Thyroid gland (tissue), 4 donors: ENCODE results near the gene CALU. TPM values are rescaled to one million over a fixed set of nuclear protein-coding genes. Genes with fewer than 3 reads are reported as not detected.

Source experiments
- DNase-seq, 2 donors: peaks; one replicate each; pipeline ENCODE4 v3.0.0-alpha.2; 2019
- H3K27ac ChIP-seq, 3 donors: fragments of 200-600 bp; sonication (generic); 1 replicate in 2 of 3; 2 replicates in 1 of 3; pipeline ENCODE4 v1.5.1; 2016 to 2019; ENCODE audit warnings: mild to moderate bottlenecking in 1 of 3, moderate library complexity in 1 of 3
- H3K27me3 ChIP-seq: fragments of 200-600 bp; sonication (generic); one replicate; pipeline ENCODE4 v1.5.1; 2019
- H3K36me3 ChIP-seq, 2 donors: fragments of 200-600 bp; sonication (generic); one replicate each; pipeline ENCODE4 v1.5.1; 2016 to 2019
- H3K4me1 ChIP-seq, 2 donors: fragments of 200-600 bp; sonication (generic); one replicate each; pipeline ENCODE4 v1.5.1; 2017 to 2019
- H3K4me3 ChIP-seq, 3 donors: fragments of 200-600 bp; sonication (generic); replicated peaks in 1 of 3; 1 replicate in 2 of 3; 2 replicates in 1 of 3; pipeline ENCODE4 v1.5.1; 2016; ENCODE audit warnings: mild to moderate bottlenecking in 1 of 3
- H3K9me3 ChIP-seq: fragments of 200-600 bp; sonication (generic); one replicate; pipeline ENCODE4 v1.5.1; 2017
- CTCF ChIP-seq, 6 experiments: fragments of 200-600 bp in 3 of 6; fragments of 450-650 bp in 3 of 6; sonication (generic) in 3 of 6; IDR thresholded peaks; one replicate each; pipeline ENCODE4 v1.5.1; 2016 to 2019; ENCODE audit warnings: antibody characterized with exemption in 6 of 6, mild to moderate bottlenecking in 2 of 6, inconsistent platforms in 1 of 6, moderate library complexity in 1 of 6
- POLR2A ChIP-seq, 2 donors: fragments of 450-650 bp; IDR thresholded peaks; one replicate each; pipeline ENCODE4 v1.6.1; 2017; ENCODE audit warnings: antibody characterized with exemption in 2 of 2, mild to moderate bottlenecking in 2 of 2, moderate library complexity in 1 of 2
- WGBS, 2 donors: methylation state at CpG; one replicate each; pipeline ENCODE4 v1.1.5; 2017; 5-methylcytosine and 5-hydroxymethylcytosine counted together
- intact Hi-C: fragments of 100-400 bp; cut with DNase I; formaldehyde crosslinking; loops from one replicate; pipeline ENCODE4 v1.15.1; 2023
- total RNA-seq, 4 donors: library from RNA; depleted of rRNA; stranded (reverse); fragments of >200 nt; gene quantifications; one replicate each; pipeline ENCODE4 v1.2.3, GENCODE V29; 2016

The CALU gene
- total RNA-seq, 4 donors from 2014 or later: 115 to 143 (median 132) TPM

GRCh38 chr7:128774921-128775320 is 35.8 kb downstream of the CALU start:
- H3K4me3 ChIP-seq: no peak overlapping the region
- no peaks in the 10 kb centered on the region for H3K27me3 ChIP-seq
- no peaks in the 10 kb centered on the region for H3K9me3 ChIP-seq
- TF ChIP-seq CTCF (IDR thresholded peaks at IDR 0.05) (no peak), POLR2A (IDR thresholded peaks at IDR 0.05) (no peak)
- DNase-seq: no peak
- H3K27ac ChIP-seq: no peak overlapping the region
- 92% methylated on average over 7 of the region's 7 CpGs for WGBS, 2 donors
- intact Hi-C loops: no loop called here
- H3K36me3 ChIP-seq: peaks cover 0 to 16% of the 10 kb centered on the region in 2 donors
- no peaks in the 10 kb centered on the region for H3K4me1 ChIP-seq

GRCh38 chr7:128775744-128776474 is 36.8 kb downstream of the CALU start, which contains the start of gene OPN1SW:
Gene OPN1SW, minus strand, starts transcription at chr7:128775794. Its CDS starts 13 bp downstream, at chr7:128775781.
- Histone ChIP-seq H3K9me3 (no peaks in the 10 kb centered on the region), H3K27me3 (no peaks in the 10 kb centered on the region), H3K36me3 (peaks cover 0 to 8% of the 10 kb centered on the region in 2 donors), H3K4me1 (no peaks in the 10 kb centered on the region), H3K27ac (no peak within 1 kb of the TSS), H3K4me3 (no peak within 1 kb of the TSS)
- intact Hi-C loops: no loop called here
- TF ChIP-seq CTCF (IDR thresholded peaks at IDR 0.05): no peak
- no peak for TF ChIP-seq POLR2A (IDR thresholded peaks at IDR 0.05)
- DNase-seq: no peak
- 98 to 100% methylated on average over 4 of the region's 4 CpGs for WGBS, 2 donors

GRCh38 chr7:128777156-128778123 is 38.3 kb downstream of the CALU start:
- Histone ChIP-seq H3K27me3 (no peaks in the 10 kb centered on the region), H3K36me3 (peaks cover 0 to 8% of the 10 kb centered on the region in 2 donors), H3K27ac (no peak overlapping the region), H3K4me3 (no peak overlapping the region), H3K4me1 (no peaks in the 10 kb centered on the region), H3K9me3 (no peaks in the 10 kb centered on the region)
- WGBS, 2 donors: 68 to 70% methylated on average over 5 of the region's 5 CpGs
- TF ChIP-seq POLR2A (IDR thresholded peaks at IDR 0.05): no peak
- TF ChIP-seq CTCF (IDR thresholded peaks at IDR 0.05): no peak
- intact Hi-C loops: no loop called here
- no peak for DNase-seq

- Histone ChIP-seq H3K27me3 (no peaks in the 10 kb centered on the region), H3K4me1 (no peaks in the 10 kb centered on the region), H3K27ac (no peak overlapping the region), H3K36me3 (no peaks in the 10 kb centered on the region), H3K9me3 (no peaks in the 10 kb centered on the region), H3K4me3 (no peak overlapping the region)
- WGBS, 2 donors: 92 to 100% methylated on average over 2 to 4 of the region's 5 CpGs
- intact Hi-C loops: no loop called here
- DNase-seq: no peak
- TF ChIP-seq POLR2A (IDR thresholded peaks at IDR 0.05): no peak
- no peak for TF ChIP-seq CTCF (IDR thresholded peaks at IDR 0.05)
These were observed 39.8 kb downstream of the CALU start for GRCh38 chr7:128778946-128779345.
